Stomach (tissue), 9 donors: Measurements from ENCODE around the gene GRK1. TPM values are rescaled to one million over a fixed set of nuclear protein-coding genes. Genes with fewer than 3 reads are reported as not detected.

ENCODE experiments used
- DNase-seq, 2 donors: peaks; one replicate each; pipeline versions ENCODE4 v3.0.0 to v3.0.0-alpha.2; 2013 to 2019
- H3K27ac ChIP-seq, 5 donors: fragments of 200-600 bp in 4 of 5; sonication (generic) in 4 of 5; one replicate each; pipeline ENCODE4 v1.5.1; 2013 to 2019; ENCODE audit warnings: mild to moderate bottlenecking in 1 of 5, moderate library complexity in 1 of 5
- H3K27me3 ChIP-seq, 3 donors: fragments of 200-600 bp; sonication (generic); one replicate each; pipeline ENCODE4 v1.5.1; 2017 to 2019; ENCODE audit warnings: mixed run types in 1 of 3
- H3K36me3 ChIP-seq, 4 donors: fragments of 200-600 bp; sonication (generic); 1 replicate in 3 of 4; 2 replicates in 1 of 4; pipeline ENCODE4 v1.5.1; 2016 to 2019
- H3K4me1 ChIP-seq, 4 donors: fragments of 200-600 bp; sonication (generic); one replicate each; pipeline ENCODE4 v1.5.1; 2016 to 2019
- H3K4me3 ChIP-seq, 4 donors: fragments of 200-600 bp; sonication (generic) in 3 of 4; one replicate each; pipeline ENCODE4 v1.5.1; 2016 to 2019; ENCODE audit warnings: mild to moderate bottlenecking in 1 of 4
- H3K9me3 ChIP-seq, 4 donors: fragments of 200-600 bp; sonication (generic); one replicate each; pipeline ENCODE4 v1.5.1; 2016 to 2019
- CTCF ChIP-seq, 7 experiments: fragments of 450-650 bp in 4 of 7; fragments of 200-600 bp in 3 of 7; sonication (generic) in 3 of 7; IDR thresholded peaks; one replicate each; pipeline ENCODE4 v1.5.1; 2016 to 2019; ENCODE audit warnings: antibody characterized with exemption in 7 of 7, control low read depth in 2 of 7, mild to moderate bottlenecking in 1 of 7
- EP300 ChIP-seq: sonication (generic); formaldehyde crosslinking; IDR thresholded peaks from one replicate; pipeline ENCODE4 v1.6.1; 2017; ENCODE audit warnings: antibody characterized with exemption
- POLR2A ChIP-seq, 4 donors: fragments of 450-650 bp; IDR thresholded peaks; one replicate each; pipeline ENCODE4 v1.6.1; 2016; ENCODE audit warnings: antibody characterized with exemption in 4 of 4, control low read depth in 2 of 4, mild to moderate bottlenecking in 1 of 4, moderate library complexity in 1 of 4
- POLR2AphosphoS5 ChIP-seq, 3 donors: sonication (generic); formaldehyde crosslinking; IDR thresholded peaks; one replicate each; pipeline ENCODE4 v1.6.1; 2016; ENCODE audit warnings: antibody characterized with exemption in 3 of 3
- WGBS, 5 donors: extraction: QIAGEN DNeasy Blood & Tissue Kit in 3 of 5; methylation state at CpG; one replicate each; pipeline versions ENCODE4 v1.1.5 to v1.1.7; 2013 to 2018; 5-methylcytosine and 5-hydroxymethylcytosine counted together
- intact Hi-C: fragments of 100-400 bp; cut with DNase I; formaldehyde crosslinking; loops from one replicate; pipeline ENCODE4 v1.15.1; 2023; ENCODE audit warnings: low total_unique reads
- polyA plus RNA-seq, 3 donors: library from polyadenylated mRNA; stranded (reverse); fragments of 200-250 nt; gene quantifications; one replicate each; pipeline ENCODE4 v1.2.3, GENCODE V29; 2013
- total RNA-seq, 5 donors: library from RNA; depleted of rRNA; stranded (reverse); fragments of >200 nt; gene quantifications; one replicate each; pipeline versions ENCODE4 v1.1.0 to v1.2.3, GENCODE V29; 2014 to 2016
- donor health status: healthy with polysubstance abuse.
- donor health status: Bipolar disorder and iron deficiency.
- donor health status: healthy.

Gene GRK1
- total and polyA plus RNA-seq, 8 donors = not detected

DNA sequence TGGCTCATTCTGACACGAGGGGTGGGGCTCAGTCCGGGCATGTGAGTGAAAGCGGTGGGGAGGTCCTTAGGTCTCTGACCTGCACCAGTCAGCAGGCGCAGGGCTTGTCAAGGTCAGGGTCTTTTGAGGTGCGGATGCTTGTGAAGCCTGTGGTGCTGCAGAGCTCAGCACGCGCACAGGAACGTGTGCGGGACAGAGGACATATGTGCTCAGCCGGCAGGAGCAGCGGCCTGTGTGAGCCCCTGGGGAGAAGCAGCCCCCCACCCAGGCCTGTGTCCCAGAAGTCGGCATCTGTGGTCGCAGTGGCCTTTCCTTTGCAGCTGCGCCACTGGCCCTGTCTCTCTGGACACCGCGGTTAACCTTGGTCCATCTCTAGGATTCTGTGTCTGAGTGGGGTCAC lies 39.9 kb upstream of the GRK1 start:
- H3K4me1 ChIP-seq = no peaks in the 10 kb centered on the region
- no peak for TF ChIP-seq EP300
- TF ChIP-seq POLR2A (IDR thresholded peaks at IDR 0.05) = no peak
- TF ChIP-seq CTCF (IDR thresholded peaks at IDR 0.05) = no peak
- no peak for TF ChIP-seq POLR2AphosphoS5 (IDR thresholded peaks at IDR 0.05)
- no peak overlapping the region for H3K4me3 ChIP-seq
- 89 to 92% (median 90%) methylated on average over 16 of the region's 16 CpGs for WGBS, 5 donors
- no peak overlapping the region for H3K27ac ChIP-seq
- no peaks in the 10 kb centered on the region for H3K9me3 ChIP-seq
- H3K36me3 ChIP-seq = peaks cover 15 to 85% (median 76%) of the 10 kb centered on the region in 4 donors
- intact Hi-C loops = no loop called here
- DNase-seq = no peak
- H3K27me3 ChIP-seq = no peaks in the 10 kb centered on the region

GRCh38 chr13:113628291-113629270 lies 38.4 kb upstream of the GRK1 start:
- DNase-seq = no peak

DNA sequence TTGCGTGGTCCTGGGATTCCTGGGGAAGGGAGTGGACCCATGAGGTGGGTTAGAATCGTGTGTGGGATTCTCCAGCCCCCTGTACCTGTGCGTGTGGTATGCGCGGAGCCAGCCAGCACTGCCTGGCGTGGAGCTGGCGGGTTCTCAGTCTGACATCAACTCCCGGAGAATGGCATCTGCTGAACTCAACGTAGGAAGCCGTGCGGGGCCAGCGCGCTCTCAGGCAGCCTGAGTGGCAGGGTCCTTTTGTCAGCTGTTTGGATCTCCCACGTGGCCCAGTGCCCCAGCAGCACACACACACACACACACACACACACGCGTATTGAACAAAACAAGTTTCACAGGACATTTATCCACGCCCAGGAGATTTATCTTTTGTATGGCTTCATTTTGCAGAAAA lies 37.2 kb upstream of the GRK1 start:
- Histone ChIP-seq H3K36me3 (peaks cover 25 to 88% (median 79%) of the 10 kb centered on the region in 4 donors), H3K4me1 (no peaks in the 10 kb centered on the region), H3K9me3 (no peaks in the 10 kb centered on the region), H3K27me3 (no peaks in the 10 kb centered on the region), H3K27ac (no peak overlapping the region), H3K4me3 (no peak overlapping the region)
- intact Hi-C loops = no loop called here
- WGBS, 5 donors = 84 to 96% (median 89%) methylated on average over 17 of the region's 17 CpGs
- TF ChIP-seq EP300 (no peak), POLR2AphosphoS5 (IDR thresholded peaks at IDR 0.05) (no peak), CTCF (IDR thresholded peaks at IDR 0.05) (no peak), POLR2A (IDR thresholded peaks at IDR 0.05) (no peak)
- no peak for DNase-seq

More at GRCh38 chr13:113628291-113629270, 38.4 kb upstream of the GRK1 start:
- Histone ChIP-seq H3K4me1 (no peaks in the 10 kb centered on the region), H3K4me3 (no peak overlapping the region), H3K27ac (no peak overlapping the region), H3K36me3 (peaks cover 17 to 85% (median 77%) of the 10 kb centered on the region in 4 donors), H3K27me3 (no peaks in the 10 kb centered on the region), H3K9me3 (no peaks in the 10 kb centered on the region)
- intact Hi-C loops = no loop called here
- TF ChIP-seq POLR2AphosphoS5 (IDR thresholded peaks at IDR 0.05) = no peak
- no peak for TF ChIP-seq CTCF (IDR thresholded peaks at IDR 0.05)
- TF ChIP-seq POLR2A (IDR thresholded peaks at IDR 0.05) = no peak
- TF ChIP-seq EP300 = no peak
- WGBS, 5 donors = 86 to 88% (median 87%) methylated on average over 27 to 30 of the region's 30 CpGs

DNA sequence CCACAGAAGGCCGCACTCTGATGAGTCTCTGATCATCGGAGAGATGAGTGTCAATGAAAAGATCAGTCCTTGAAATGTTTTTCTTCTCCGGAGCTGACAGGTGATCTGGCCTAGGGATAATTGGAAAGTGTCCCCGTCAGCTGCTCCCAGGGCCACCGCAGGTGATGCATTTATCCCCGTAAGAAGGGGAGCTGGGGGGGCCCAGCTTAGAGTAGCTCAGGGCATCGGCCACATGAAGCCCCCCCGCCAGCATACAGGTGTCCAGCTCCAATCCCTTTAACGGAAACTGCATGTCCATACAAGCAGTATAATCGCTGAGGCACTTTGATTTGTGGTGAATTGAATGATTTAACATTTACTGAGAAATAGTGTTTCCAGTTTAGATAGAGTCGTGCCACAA lies 36.7 kb upstream of the GRK1 start:
- no peaks in the 10 kb centered on the region for H3K27me3 ChIP-seq
- no peaks in the 10 kb centered on the region for H3K4me1 ChIP-seq
- DNase-seq = no peak
- intact Hi-C loops = no loop called here
- TF ChIP-seq CTCF (IDR thresholded peaks at IDR 0.05) (no peak), POLR2AphosphoS5 (IDR thresholded peaks at IDR 0.05) (no peak), POLR2A (IDR thresholded peaks at IDR 0.05) (no peak), EP300 (no peak)
- peaks cover 28 to 92% (median 83%) of the 10 kb centered on the region in 4 donors for H3K36me3 ChIP-seq
- no peak overlapping the region for H3K27ac ChIP-seq
- H3K4me3 ChIP-seq = no peak overlapping the region
- H3K9me3 ChIP-seq = no peaks in the 10 kb centered on the region
- 85 to 94% (median 93%) methylated on average over 11 of the region's 11 CpGs for WGBS, 5 donors
